ENCODE results near the gene BUB1B.

DNA sequence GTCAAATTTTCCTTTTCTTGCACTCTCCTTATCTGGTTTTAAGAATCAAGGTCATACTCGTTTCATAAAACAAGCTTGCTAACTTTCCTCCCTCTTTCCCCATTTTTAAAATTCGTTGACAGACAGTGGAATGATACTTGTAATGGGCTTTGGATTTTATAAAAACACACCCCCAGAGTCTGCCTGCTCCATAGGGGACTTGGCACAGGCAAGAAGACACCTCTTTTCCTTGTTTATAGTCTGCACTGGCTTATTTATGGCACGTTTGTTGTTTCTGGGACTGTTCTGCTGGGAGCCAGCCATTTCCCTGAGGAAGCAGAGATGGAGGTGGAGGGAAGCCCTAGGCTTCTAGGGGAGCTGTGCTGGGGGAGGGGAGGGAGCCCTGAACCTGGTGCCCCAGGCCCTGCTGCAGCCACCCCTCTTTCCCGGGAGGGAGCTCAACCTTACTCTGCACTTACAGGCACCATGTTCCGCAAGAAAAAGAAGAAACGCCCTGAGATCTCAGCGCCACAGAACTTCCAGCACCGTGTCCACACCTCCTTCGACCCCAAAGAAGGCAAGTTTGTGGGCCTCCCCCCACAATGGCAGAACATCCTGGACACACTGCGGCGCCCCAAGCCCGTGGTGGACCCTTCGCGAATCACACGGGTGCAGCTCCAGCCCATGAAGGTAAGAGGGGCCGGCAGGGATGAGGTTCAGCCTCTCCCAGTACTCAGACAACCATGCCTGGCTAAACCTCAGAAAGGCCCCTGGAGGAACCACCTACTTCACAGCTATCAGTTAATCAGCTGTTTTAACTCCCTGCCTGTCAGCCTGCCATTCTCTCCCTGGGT lies 103.7 kb downstream of the BUB1B start:
- no peak for TF ChIP-seq POLR2A (IDR thresholded peaks at IDR 0.05)
- TF ChIP-seq, protein P1, sequence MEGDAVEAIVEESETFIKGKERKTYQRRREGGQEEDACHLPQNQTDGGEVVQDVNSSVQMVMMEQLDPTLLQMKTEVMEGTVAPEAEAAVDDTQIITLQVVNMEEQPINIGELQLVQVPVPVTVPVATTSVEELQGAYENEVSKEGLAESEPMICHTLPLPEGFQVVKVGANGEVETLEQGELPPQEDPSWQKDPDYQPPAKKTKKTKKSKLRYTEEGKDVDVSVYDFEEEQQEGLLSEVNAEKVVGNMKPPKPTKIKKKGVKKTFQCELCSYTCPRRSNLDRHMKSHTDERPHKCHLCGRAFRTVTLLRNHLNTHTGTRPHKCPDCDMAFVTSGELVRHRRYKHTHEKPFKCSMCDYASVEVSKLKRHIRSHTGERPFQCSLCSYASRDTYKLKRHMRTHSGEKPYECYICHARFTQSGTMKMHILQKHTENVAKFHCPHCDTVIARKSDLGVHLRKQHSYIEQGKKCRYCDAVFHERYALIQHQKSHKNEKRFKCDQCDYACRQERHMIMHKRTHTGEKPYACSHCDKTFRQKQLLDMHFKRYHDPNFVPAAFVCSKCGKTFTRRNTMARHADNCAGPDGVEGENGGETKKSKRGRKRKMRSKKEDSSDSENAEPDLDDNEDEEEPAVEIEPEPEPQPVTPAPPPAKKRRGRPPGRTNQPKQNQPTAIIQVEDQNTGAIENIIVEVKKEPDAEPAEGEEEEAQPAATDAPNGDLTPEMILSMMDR (IDR thresholded peaks at IDR 0.05), result no peak
- TF ChIP-seq POLR2AphosphoS5 (IDR thresholded peaks at IDR 0.05), result no peak
